ENCODE measurements around the gene PSMD11. TPM values are rescaled to one million over a fixed set of nuclear protein-coding genes. Genes with fewer than 3 reads are reported as not detected.

PSMD11 gene
- total RNA-seq, 1 experiment from 2014 or later = 212 TPM

- ChIA-PET POLR2A (no interaction called here), CTCF (no interaction called here)
- in situ Hi-C loops (cut with HindIII; ENCODE audit: low pct_unique_long_range_greater_than_20kb, low sequenced_read_pairs) (no loop called here), intact Hi-C loops (cut with micrococcal nuclease; ENCODE audit: unreplicated experiment) (no loop called here)
- peaks cover 8% of the 10 kb centered on the region; the same call in 1 of the 2 replicates for H3K4me1 ChIP-seq (ENCODE audit: control insufficient read depth, insufficient read depth, low read length)
- H3K27ac ChIP-seq (ENCODE audit: low read length) = no peak overlapping the region
- no TSS peak for BruUV-seq (replicated peaks)
- DNase-seq (ENCODE audit: low read depth, low spot score) = no peak
- no peak for ATAC-seq
- TF ChIP-seq, protein P1, sequence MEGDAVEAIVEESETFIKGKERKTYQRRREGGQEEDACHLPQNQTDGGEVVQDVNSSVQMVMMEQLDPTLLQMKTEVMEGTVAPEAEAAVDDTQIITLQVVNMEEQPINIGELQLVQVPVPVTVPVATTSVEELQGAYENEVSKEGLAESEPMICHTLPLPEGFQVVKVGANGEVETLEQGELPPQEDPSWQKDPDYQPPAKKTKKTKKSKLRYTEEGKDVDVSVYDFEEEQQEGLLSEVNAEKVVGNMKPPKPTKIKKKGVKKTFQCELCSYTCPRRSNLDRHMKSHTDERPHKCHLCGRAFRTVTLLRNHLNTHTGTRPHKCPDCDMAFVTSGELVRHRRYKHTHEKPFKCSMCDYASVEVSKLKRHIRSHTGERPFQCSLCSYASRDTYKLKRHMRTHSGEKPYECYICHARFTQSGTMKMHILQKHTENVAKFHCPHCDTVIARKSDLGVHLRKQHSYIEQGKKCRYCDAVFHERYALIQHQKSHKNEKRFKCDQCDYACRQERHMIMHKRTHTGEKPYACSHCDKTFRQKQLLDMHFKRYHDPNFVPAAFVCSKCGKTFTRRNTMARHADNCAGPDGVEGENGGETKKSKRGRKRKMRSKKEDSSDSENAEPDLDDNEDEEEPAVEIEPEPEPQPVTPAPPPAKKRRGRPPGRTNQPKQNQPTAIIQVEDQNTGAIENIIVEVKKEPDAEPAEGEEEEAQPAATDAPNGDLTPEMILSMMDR (IDR thresholded peaks at IDR 0.05) = no peak
- H3K36me3 ChIP-seq (ENCODE audit: control insufficient read depth, insufficient read depth, low read length) = no peaks in the 10 kb centered on the region
- H3K9me3 ChIP-seq (ENCODE audit: control insufficient read depth, insufficient read depth, low read depth, low read length) = no peaks in the 10 kb centered on the region
- H3K27me3 ChIP-seq (ENCODE audit: control insufficient read depth, insufficient read depth, low read length) = peaks cover 11% of the 10 kb centered on the region
- no peak overlapping the region for H3K4me3 ChIP-seq (ENCODE audit: low read depth in 2 of 2, low read length in 2 of 2)
Measured at GRCh38 chr17:32517982-32518381, 73.7 kb downstream of the PSMD11 start.

- no peaks in the 10 kb centered on the region for H3K36me3 ChIP-seq (ENCODE audit: control insufficient read depth, insufficient read depth, low read length)
- in situ Hi-C loops (cut with HindIII; ENCODE audit: low pct_unique_long_range_greater_than_20kb, low sequenced_read_pairs) (no loop called here), intact Hi-C loops (cut with micrococcal nuclease; ENCODE audit: unreplicated experiment) (no loop called here)
- ATAC-seq = peak; percentile 25; the same call in 1 of the 2 replicates
- TF ChIP-seq POLR2AphosphoS5 (IDR thresholded peaks at IDR 0.05; ENCODE audit: low read depth, low read length) = no peak
- TF ChIP-seq TCF7L2 (IDR thresholded peaks at IDR 0.05; ENCODE audit: low read depth, low read length) = no peak
- no peak for TF ChIP-seq SIN3A (IDR thresholded peaks at IDR 0.05; ENCODE audit: borderline replicate concordance, insufficient read depth, low read depth, low read length)
- TF ChIP-seq, protein P1 (IDR thresholded peaks at IDR 0.05) = no peak
- TF ChIP-seq REST (IDR thresholded peaks at IDR 0.05; ENCODE audit: insufficient read depth in 1 of 2, low read depth in 2 of 2, low read length in 1 of 2) = no peak
- no peak for DNase-seq (ENCODE audit: low read depth, low spot score)
- POLR2A ChIA-PET = no interaction called here
- no peaks in the 10 kb centered on the region for H3K9me3 ChIP-seq (ENCODE audit: control insufficient read depth, insufficient read depth, low read depth, low read length)
- peak overlapping the region; percentile 35 to 47 for H3K4me3 ChIP-seq (ENCODE audit: low read depth in 2 of 2, low read length in 2 of 2)
- H3K27ac ChIP-seq (ENCODE audit: low read length) = no peak overlapping the region
- CTCF ChIA-PET = no interaction called here
- peaks cover 8% of the 10 kb centered on the region; the same call in 1 of the 2 replicates for H3K4me1 ChIP-seq (ENCODE audit: control insufficient read depth, insufficient read depth, low read length)
- peaks cover 9% of the 10 kb centered on the region for H3K27me3 ChIP-seq (ENCODE audit: control insufficient read depth, insufficient read depth, low read length)
- BruUV-seq (replicated peaks) = no TSS peak
Measured at GRCh38 chr17:32518646-32519227, 74.4 kb downstream of the PSMD11 start.

Measured in Panc1 (cell line).